GM13977 (cell line): Measurements from ENCODE around the gene SUCNR1.

Experiments
- DNase-seq: peaks from one replicate; pipeline ENCODE4 v3.0.0; 2012; ENCODE audit warnings: low spot score
- in situ Hi-C: fragments of 300-500 bp; cut with MboI; formaldehyde crosslinking; loops from one replicate; pipeline ENCODE4 v1.12.0; 2022; ENCODE audit warnings: low sequenced_read_pairs, low pct_unique_long_range_greater_than_20kb, mixed read lengths, inconsistent platforms; ENCODE audit not compliant: unreplicated experiment
- TF ChIP-seq, protein P1 (sequence below): IDR thresholded peaks from 2 replicates; pipeline ENCODE4 v1.5.1; 2012; ENCODE audit warnings: mild to moderate bottlenecking, control low read depth; ENCODE audit not compliant: insufficient read depth; ENCODE audit errors: extremely low read depth, missing control alignments

SUCNR1 gene, protein sequence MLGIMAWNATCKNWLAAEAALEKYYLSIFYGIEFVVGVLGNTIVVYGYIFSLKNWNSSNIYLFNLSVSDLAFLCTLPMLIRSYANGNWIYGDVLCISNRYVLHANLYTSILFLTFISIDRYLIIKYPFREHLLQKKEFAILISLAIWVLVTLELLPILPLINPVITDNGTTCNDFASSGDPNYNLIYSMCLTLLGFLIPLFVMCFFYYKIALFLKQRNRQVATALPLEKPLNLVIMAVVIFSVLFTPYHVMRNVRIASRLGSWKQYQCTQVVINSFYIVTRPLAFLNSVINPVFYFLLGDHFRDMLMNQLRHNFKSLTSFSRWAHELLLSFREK

DNA sequence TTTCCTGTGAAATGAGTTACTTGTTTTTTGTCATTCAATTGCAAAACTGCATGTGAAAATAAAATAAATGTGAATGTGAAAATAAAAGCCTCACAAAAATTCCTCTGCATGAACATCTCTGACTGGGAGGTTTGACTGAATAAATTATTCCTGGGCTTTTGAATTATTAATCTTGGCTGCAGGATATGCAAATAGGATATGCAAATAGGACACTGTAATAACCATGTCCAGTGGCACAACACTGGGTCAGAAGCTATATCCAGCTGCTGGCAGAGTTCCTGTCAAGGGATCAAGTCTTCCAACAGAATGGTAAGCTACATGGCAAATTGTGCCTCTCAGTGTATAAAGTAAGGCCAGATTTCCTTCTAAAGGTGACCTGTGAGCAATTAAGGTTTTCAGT lies at the start of gene SUCNR1:
Gene SUCNR1, plus strand, starts transcription at position 246 of the 400 bp plus-strand sequence. CDS start 6,250 bp downstream, outside the sequence.
- TF ChIP-seq, protein P1, sequence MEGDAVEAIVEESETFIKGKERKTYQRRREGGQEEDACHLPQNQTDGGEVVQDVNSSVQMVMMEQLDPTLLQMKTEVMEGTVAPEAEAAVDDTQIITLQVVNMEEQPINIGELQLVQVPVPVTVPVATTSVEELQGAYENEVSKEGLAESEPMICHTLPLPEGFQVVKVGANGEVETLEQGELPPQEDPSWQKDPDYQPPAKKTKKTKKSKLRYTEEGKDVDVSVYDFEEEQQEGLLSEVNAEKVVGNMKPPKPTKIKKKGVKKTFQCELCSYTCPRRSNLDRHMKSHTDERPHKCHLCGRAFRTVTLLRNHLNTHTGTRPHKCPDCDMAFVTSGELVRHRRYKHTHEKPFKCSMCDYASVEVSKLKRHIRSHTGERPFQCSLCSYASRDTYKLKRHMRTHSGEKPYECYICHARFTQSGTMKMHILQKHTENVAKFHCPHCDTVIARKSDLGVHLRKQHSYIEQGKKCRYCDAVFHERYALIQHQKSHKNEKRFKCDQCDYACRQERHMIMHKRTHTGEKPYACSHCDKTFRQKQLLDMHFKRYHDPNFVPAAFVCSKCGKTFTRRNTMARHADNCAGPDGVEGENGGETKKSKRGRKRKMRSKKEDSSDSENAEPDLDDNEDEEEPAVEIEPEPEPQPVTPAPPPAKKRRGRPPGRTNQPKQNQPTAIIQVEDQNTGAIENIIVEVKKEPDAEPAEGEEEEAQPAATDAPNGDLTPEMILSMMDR: no peak
- in situ Hi-C loops: no loop called here
- DNase-seq: no peak

DNA sequence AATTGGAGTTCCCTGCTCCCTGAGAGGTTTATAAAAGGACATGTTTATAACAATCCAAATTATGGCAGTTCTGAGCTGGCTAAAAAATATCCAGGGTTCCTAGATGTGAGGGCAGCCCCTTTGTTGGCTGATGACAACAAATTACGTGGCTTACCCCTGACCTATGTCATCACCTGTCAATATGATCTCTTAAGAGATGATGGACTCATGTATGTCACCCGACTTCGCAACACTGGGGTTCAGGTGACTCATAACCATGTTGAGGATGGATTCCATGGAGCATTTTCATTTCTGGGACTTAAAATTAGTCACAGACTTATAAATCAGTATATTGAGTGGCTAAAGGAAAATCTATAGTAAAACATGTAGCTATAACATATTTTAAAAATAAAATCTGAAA lies 45.6 kb upstream of the SUCNR1 start:
- no peak for DNase-seq
- TF ChIP-seq, protein P1: no peak
- in situ Hi-C loops: loop anchor here (25.0 kb wide), 1 partner anchor 391 kb away; no protein-coding TSS in a partner anchor

DNA sequence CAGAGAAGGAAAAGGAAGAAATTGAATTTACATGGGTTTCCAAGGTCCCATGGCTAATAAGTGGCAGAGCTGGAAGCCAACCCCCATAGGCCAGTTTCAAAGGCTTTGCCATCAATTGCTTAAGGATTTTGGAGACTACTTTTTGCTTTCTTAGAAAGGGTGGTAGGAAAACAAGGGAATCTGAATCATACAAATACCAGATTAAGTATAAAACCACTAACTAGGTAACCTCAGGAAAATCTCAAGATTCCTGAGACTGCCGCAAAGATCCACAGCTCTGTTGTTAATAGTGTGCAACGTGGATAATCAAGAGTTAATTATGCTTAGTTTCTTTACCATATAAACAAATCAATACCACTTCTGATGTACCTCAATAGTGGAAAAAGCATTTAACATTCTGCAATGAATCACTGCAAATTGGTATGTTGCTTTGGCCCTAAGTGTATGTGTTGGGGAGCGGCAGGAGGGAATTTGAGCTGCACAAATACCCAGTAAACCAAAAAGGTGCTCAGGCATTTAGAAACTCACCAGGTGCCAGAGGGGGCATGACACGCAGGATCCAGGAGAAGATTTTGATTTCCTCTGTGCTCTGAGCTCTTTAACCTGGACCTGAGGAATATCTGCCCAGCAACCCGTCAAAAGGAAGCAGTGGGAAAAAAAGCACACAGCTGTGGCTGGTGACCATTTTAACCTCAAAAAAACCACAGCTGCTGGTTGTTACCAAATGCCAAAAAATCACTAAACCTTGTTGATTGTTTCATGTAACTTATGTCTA lies 37.5 kb upstream of the SUCNR1 start:
- TF ChIP-seq, protein P1: no peak
- in situ Hi-C loops: loop anchor here (25.0 kb wide), 1 partner anchor 399 kb away; no protein-coding TSS in a partner anchor
- DNase-seq: no peak

DNA sequence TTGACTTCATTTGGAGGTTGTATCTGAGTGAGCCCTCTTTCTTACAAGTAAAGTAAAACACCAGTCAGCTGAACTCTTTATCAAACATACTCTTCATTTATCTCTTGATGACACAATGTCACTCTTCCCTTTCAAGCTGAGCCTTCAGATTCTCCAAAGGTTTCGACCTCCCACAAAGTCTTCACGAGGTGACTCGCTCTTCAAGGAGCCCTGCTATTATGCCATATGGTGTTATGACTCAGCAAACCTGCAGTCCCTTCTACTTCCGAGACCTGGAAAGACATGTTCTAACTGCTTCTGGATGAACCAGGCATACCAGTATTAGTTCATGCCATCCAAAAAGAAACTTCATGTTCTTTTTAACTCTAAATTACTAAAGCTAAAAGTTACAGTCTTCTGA lies 36.4 kb upstream of the SUCNR1 start:
- TF ChIP-seq, protein P1: no peak
- DNase-seq: no peak
- in situ Hi-C loops: loop anchor here (25.0 kb wide), 1 partner anchor 400 kb away; no protein-coding TSS in a partner anchor

DNA sequence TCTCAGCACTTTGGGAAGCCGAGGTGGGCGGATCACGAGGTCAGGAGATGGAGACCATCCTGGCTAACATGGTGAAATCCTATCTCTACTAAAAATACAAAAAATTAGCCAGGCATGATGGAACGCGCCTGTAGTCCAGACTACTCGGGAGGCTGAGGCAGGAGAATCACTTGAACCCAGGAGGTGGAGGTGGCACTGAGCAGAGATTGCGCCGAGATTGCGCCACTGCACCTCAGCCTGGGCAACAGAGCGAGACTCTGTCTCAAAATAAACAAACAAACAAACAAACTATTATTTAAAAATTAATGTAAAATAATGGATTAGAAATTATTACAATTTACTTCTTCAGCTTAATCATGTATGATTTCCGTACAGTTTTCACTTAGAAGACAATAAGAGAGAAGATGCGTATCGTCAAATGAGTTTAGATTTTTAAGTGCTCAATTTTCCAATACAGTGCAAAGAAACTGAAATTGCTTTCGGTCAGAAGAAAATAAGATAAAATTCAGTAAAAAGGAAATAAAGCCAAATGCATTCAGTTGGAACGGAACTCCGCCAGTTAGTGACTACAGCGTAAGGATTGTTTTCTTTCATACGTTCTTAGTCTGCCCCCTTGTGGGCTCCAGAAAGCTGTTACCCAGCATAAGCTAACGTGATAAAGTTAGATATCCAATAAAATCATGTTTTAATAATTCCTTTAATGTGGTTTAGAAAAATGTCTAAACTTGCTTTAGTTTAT lies 34.7 kb upstream of the SUCNR1 start:
- in situ Hi-C loops: loop anchor here (25.0 kb wide), 1 partner anchor 401 kb away; no protein-coding TSS in a partner anchor
- peak; percentile 42 for DNase-seq
- TF ChIP-seq, protein P1: peak; percentile 78

DNA sequence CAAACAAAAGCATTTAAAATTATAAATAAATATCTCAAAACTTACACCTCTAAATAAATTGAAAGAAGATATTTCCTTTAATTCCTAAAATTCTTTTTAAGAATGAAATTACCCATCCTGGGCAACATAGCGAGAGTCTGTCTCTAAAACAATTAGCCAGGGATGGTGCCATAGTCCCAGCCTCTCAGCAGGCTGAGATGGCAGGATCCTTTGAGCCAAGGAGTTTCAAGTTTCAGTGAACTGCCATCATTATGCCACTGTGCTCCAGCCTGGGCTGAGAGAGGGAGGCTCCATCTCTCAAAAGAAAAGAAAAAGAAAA lies 34.2 kb upstream of the SUCNR1 start:
- TF ChIP-seq, protein P1: no peak
- in situ Hi-C loops: loop anchor here (25.0 kb wide), 1 partner anchor 402 kb away; no protein-coding TSS in a partner anchor
- DNase-seq: no peak
